ENCODE results near the gene PYGO1.

Gene PYGO1

DNA sequence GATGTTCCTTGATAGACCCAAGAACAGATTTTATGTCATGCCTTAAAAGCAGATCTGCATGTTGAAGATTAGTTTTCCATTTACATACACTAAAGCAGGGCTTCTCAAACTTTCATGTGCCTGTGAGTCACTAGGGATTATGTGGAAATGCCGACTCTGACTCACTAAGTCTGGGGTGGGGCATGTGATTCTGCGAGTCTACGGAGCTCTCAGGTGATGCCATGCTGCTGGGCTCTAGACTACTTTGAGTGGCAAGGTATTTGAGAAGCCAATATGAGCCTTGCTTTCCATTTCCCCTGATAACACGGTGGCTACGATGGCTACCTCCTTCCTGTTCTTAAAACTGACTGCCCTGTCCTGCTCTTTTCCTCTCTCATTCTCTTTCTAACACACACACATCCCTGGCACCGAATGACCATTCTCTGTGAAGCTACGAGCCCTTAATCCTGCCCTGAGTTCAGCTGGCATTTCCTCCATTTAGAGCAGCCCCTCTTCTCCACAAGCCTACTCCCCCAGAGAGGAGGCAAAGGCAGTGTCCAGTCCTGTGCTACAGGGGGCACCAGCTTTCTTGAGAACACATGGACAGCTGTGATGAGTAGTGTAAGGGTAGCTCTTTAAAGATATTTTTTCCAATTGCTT, 39.7 kb upstream of the PYGO1 start:
- TF ChIP-seq, protein P1, sequence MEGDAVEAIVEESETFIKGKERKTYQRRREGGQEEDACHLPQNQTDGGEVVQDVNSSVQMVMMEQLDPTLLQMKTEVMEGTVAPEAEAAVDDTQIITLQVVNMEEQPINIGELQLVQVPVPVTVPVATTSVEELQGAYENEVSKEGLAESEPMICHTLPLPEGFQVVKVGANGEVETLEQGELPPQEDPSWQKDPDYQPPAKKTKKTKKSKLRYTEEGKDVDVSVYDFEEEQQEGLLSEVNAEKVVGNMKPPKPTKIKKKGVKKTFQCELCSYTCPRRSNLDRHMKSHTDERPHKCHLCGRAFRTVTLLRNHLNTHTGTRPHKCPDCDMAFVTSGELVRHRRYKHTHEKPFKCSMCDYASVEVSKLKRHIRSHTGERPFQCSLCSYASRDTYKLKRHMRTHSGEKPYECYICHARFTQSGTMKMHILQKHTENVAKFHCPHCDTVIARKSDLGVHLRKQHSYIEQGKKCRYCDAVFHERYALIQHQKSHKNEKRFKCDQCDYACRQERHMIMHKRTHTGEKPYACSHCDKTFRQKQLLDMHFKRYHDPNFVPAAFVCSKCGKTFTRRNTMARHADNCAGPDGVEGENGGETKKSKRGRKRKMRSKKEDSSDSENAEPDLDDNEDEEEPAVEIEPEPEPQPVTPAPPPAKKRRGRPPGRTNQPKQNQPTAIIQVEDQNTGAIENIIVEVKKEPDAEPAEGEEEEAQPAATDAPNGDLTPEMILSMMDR (conservative IDR thresholded peaks at IDR 0.05; ENCODE audit: low read depth, low read length), result peak; percentile 36
- no peak overlapping the region for H3K4me3 ChIP-seq (ENCODE audit: low read depth, low read length)
- DNase-seq (ENCODE audit: low read depth), result peak; percentile 97

DNA sequence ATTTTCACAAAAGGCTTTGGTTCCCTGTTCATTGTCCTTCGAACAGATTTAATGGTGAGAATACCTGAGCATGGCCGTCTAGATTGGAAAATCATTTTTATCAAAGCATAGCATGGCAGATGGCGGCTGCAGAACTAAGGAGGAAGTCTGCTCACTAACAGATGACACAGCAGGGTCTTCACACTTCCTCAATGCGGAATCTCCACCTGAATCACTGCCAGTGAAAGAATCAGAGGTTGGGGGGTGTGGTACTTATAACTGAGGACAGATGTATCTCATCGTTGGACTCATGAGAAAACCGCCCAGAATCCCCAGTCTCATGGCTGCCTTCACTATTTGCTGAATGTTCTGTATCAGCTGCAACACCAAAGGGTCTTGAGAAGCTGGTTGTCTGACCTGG, 31.6 kb upstream of the PYGO1 start:
- TF ChIP-seq, protein P1 (conservative IDR thresholded peaks at IDR 0.05; ENCODE audit: low read depth, low read length), result no peak
- no peak for DNase-seq (ENCODE audit: low read depth)
- no peak overlapping the region for H3K4me3 ChIP-seq (ENCODE audit: low read depth, low read length)

DNA sequence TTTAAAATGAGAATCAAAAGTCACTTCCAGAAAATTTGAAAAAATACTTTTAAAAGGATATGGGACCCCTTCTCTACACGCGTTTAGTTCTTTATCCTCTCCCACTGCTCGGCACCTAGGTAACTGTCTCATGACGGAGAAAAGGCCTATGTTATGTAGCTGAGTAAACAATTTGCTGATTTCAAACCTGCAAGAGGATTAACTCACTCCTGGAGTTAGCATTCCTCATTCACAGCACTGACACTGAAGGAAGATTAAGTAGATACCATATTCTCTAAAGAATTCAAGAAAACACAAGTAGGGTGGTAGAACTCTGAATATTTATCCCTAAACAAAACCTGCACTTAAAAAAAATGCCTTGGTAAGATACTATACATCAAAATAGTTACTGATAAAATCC, 30.2 kb upstream of the PYGO1 start:
- DNase-seq (ENCODE audit: low read depth), result no peak
- H3K4me3 ChIP-seq (ENCODE audit: low read depth, low read length), result no peak overlapping the region
- TF ChIP-seq, protein P1 (conservative IDR thresholded peaks at IDR 0.05; ENCODE audit: low read depth, low read length), result no peak

DNA sequence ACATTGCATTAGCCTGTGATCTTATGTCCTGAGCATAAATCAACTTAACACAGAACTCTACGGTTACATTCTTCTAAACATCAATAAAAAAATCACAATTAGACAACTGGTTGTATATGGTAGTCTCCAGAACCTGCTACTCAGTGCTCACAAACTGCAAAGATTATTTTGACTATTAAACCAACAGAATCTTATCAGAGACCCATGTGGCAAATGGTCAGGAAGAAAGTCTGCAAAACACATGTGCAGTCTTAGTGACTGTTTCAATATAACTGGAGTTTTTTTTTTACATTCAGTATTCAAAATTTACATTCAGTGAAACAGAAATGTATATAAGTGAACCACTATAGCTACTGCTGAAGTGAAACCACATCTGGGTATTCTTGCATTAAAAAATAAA, 27.3 kb upstream of the PYGO1 start:
- TF ChIP-seq, protein P1 (conservative IDR thresholded peaks at IDR 0.05; ENCODE audit: low read depth, low read length), result no peak
- H3K4me3 ChIP-seq (ENCODE audit: low read depth, low read length), result no peak overlapping the region
- DNase-seq (ENCODE audit: low read depth), result no peak

DNA sequence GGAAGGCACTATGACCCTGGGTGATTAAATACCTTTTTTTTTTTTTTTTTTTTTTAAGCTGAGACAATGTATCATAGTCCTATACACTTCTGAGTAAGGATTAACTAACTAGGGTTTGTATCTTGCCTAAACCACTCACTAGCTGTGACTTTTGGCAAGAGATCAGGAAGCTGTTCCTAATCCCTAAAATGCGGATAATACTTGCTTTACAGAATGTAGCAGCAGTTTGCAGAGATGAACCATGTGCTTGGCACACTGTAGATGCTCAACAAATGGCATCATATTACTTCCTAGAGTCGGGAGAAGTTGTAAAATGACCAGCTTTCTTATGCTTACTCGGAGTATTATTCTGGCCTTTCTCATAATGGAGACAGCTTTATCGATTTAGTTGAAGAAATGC, 25.6 kb upstream of the PYGO1 start:
- TF ChIP-seq, protein P1 (conservative IDR thresholded peaks at IDR 0.05; ENCODE audit: low read depth, low read length), result no peak
- DNase-seq (ENCODE audit: low read depth), result no peak
- no peak overlapping the region for H3K4me3 ChIP-seq (ENCODE audit: low read depth, low read length)

DNA sequence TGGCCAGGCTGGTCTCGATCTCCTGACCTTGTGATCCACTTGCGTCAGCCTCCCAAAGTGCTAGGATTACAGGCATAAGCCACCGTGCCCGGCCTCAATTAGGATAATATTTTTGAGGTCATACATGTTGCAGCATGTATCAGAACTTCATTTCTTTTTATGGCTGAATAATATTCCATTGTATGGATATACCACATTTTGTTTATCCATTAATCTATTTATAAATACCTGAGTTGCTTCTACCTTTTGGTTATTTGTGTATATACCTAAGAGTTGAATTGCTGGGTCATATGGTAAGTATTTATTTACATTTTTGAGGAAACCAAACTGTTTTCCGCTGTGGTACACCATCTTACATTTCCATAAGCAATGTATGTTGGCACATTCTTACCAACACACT, 18.1 kb upstream of the PYGO1 start:
- TF ChIP-seq, protein P1 (conservative IDR thresholded peaks at IDR 0.05; ENCODE audit: low read depth, low read length), result no peak
- H3K4me3 ChIP-seq (ENCODE audit: low read depth, low read length), result no peak overlapping the region

DNA sequence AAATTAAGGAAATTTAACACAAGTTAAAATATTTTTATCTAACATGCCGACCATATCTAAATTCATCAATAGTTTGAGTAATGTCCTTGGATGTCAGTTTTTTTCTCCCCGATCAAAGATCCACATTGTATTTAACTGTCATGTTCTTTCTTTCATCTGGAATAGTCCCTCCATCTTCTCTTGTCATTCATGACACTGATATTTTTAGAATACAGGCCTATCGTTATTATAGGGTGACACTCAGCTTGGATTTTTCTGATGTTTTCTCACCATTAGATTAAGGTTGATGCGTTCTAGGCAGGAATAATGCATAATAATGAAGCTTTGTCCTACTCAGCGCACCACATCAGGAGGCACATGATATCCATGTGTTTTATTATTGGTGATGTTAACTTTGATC, 13.2 kb upstream of the PYGO1 start:
- no peak for DNase-seq (ENCODE audit: low read depth)
- no peak overlapping the region for H3K4me3 ChIP-seq (ENCODE audit: low read depth, low read length)
- TF ChIP-seq, protein P1 (conservative IDR thresholded peaks at IDR 0.05; ENCODE audit: low read depth, low read length), result no peak

More for the DNA sequence above, 18.1 kb upstream of the PYGO1 start:
- no peak for DNase-seq (ENCODE audit: low read depth)
